Transverse colon (tissue), 4 donors: ENCODE data around the gene CSRP1. TPM values are rescaled to one million over a fixed set of nuclear protein-coding genes. Genes with fewer than 3 reads are reported as not detected.

Source experiments
- DNase-seq: peaks from one replicate; pipeline ENCODE4 v3.0.0-alpha.2; 2019
- H3K27ac ChIP-seq, 4 donors: fragments of 200-600 bp; sonication (generic); 2 replicates each; pipeline ENCODE4 v1.5.1; 2016 to 2018; ENCODE audit warnings: inconsistent platforms in 4 of 4
- H3K27me3 ChIP-seq: fragments of 200-600 bp; sonication (generic); 2 replicates; pipeline ENCODE4 v1.5.1; 2017; ENCODE audit warnings: inconsistent platforms
- H3K36me3 ChIP-seq, 4 donors: fragments of 200-600 bp; sonication (generic); 2 replicates each; pipeline ENCODE4 v1.5.1; 2017 to 2019; ENCODE audit warnings: inconsistent platforms in 4 of 4
- H3K4me1 ChIP-seq, 4 donors: fragments of 200-600 bp; sonication (generic); 2 replicates each; pipeline ENCODE4 v1.5.1; 2017 to 2020; ENCODE audit warnings: inconsistent platforms in 4 of 4
- H3K4me3 ChIP-seq, 4 donors: fragments of 200-600 bp; sonication (generic); 1 replicate in 1 of 4; 2 replicates in 3 of 4; pipeline versions ENCODE4 v1.5.1 to v1.6.1; 2017 to 2019; ENCODE audit warnings: inconsistent platforms in 4 of 4
- H3K9me3 ChIP-seq, 2 donors: fragments of 200-600 bp; sonication (generic); 2 replicates each; pipeline ENCODE4 v1.5.1; 2017 to 2019; ENCODE audit warnings: inconsistent platforms in 2 of 2
- CTCF ChIP-seq, 5 experiments: fragments of 200-600 bp in 3 of 5; fragments of 450-650 bp in 2 of 5; sonication (generic) in 3 of 5; IDR thresholded peaks; 1 replicate in 2 of 5; 2 replicates in 3 of 5; pipeline ENCODE4 v1.5.1; 2016 to 2017; ENCODE audit warnings: antibody characterized with exemption in 5 of 5, inconsistent platforms in 3 of 5, mild to moderate bottlenecking in 2 of 5, moderate library complexity in 1 of 5
- EP300 ChIP-seq: sonication (generic); formaldehyde crosslinking; IDR thresholded peaks from one replicate; pipeline ENCODE4 v1.6.1; 2017; ENCODE audit warnings: antibody characterized with exemption, low read depth
- POLR2A ChIP-seq: fragments of 450-650 bp; IDR thresholded peaks from one replicate; pipeline ENCODE4 v1.6.1; 2016; ENCODE audit warnings: antibody characterized with exemption, mild to moderate bottlenecking, moderate library complexity
- POLR2AphosphoS5 ChIP-seq, 3 donors: sonication (generic); formaldehyde crosslinking; IDR thresholded peaks; one replicate each; pipeline ENCODE4 v1.6.1; 2016; ENCODE audit warnings: antibody characterized with exemption in 3 of 3
- WGBS, 2 donors: methylation state at CpG; one replicate each; pipeline ENCODE4 v1.1.5; 2018; ENCODE audit warnings: low coverage in 1 of 2; 5-methylcytosine and 5-hydroxymethylcytosine counted together
- in situ Hi-C, 4 donors: fragments of 200-750 bp; cut with MboI; loops; one replicate each; pipeline versions ENCODE4 v1.15.0 to v1.15.1; 2017; ENCODE audit warnings: low sequenced_read_pairs in 3 of 4, low pct_ligation_motif_present in 1 of 4, low pct_unique_long_range_greater_than_20kb in 1 of 4
- intact Hi-C: fragments of 100-400 bp; cut with DNase I; formaldehyde crosslinking; loops from one replicate; pipeline ENCODE4 v1.15.1; 2023; ENCODE audit warnings: low total_unique reads
- total RNA-seq, 4 donors: library from RNA; depleted of rRNA; stranded (reverse); fragments of >200 nt; gene quantifications; one replicate each; pipeline ENCODE4 v1.1.0, GENCODE V29; 2016

Gene CSRP1
- total RNA-seq, 4 donors from 2014 or later = 697 to 1,474 (median 915) TPM

DNA sequence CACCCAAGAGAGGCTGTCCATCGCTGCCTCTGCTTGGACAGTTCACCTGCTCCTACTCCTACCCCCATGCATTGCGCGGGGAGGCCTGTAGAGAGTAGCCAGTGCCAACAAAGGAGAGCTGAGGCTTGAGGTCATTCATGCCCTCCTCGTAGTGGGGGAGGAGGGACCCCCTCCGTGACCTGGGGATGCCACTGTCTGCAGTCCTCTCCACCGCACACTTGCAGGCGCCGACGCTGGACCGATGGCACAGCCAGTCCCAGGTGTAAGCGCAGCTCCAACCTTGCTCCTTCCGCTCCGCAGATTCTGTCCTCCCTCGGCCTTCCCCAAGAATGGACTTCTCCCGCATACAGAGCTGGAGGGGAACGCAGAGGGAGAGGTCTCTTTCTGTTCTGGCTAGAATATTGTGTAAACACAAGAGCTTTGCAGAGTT is 37.3 kb downstream of the CSRP1 start:
- H3K27ac ChIP-seq = peak overlapping the region; percentile 89 to 98 (median 94)
- no peak for DNase-seq
- WGBS, 2 donors = 49 to 72% methylated on average over 3 to 16 of the region's 16 CpGs
- intact Hi-C loops (no loop called here), in situ Hi-C loops (no loop called here)
- H3K9me3 ChIP-seq = no peaks in the 10 kb centered on the region
- peaks cover 15 to 41% (median 34%) of the 10 kb centered on the region in 4 donors for H3K4me1 ChIP-seq
- H3K36me3 ChIP-seq = peaks cover 0 to 4% (median 0%) of the 10 kb centered on the region in 4 donors
- peak overlapping the region in 3 of 4 donors; percentile 61 to 70 (median 69) for H3K4me3 ChIP-seq
- no peak for TF ChIP-seq CTCF (IDR thresholded peaks at IDR 0.05)
- no peak for TF ChIP-seq EP300
- H3K27me3 ChIP-seq = peaks cover 26% of the 10 kb centered on the region

- intact Hi-C loops = no loop called here
- peak within 1 kb of the TSS; percentile 89 to 98 (median 94) for H3K27ac ChIP-seq
- TF ChIP-seq POLR2AphosphoS5 (IDR thresholded peaks at IDR 0.05) = peak; percentile 84 to 95 (median 85)
- TF ChIP-seq CTCF (IDR thresholded peaks at IDR 0.05) = peak in 1 of 5 experiments; percentile 23
- no peak for TF ChIP-seq EP300
- TF ChIP-seq POLR2A = peak; percentile 79
- DNase-seq = peak; percentile 81
- peaks cover 15 to 40% (median 33%) of the 10 kb centered on the region in 4 donors for H3K4me1 ChIP-seq
- no peaks in the 10 kb centered on the region for H3K9me3 ChIP-seq
- peaks cover 26% of the 10 kb centered on the region for H3K27me3 ChIP-seq
- WGBS, 2 donors = 2% methylated on average over 47 of the region's 76 CpGs; no CpG with 5 or more reads in 1 of the 2 donors
- in situ Hi-C loops = no loop called here
- H3K4me3 ChIP-seq = peak within 1 kb of the TSS; percentile 61 to 70 (median 69)
- peaks cover 0 to 4% (median 0%) of the 10 kb centered on the region in 4 donors for H3K36me3 ChIP-seq
Measured at GRCh38 chr1:201468844-201469644, 37.9 kb downstream of the CSRP1 start, which contains the start of gene PHLDA3. PHLDA3 (minus strand) TSS chr1:201469188; CDS start chr1:201468786, 402 bp downstream.

DNA sequence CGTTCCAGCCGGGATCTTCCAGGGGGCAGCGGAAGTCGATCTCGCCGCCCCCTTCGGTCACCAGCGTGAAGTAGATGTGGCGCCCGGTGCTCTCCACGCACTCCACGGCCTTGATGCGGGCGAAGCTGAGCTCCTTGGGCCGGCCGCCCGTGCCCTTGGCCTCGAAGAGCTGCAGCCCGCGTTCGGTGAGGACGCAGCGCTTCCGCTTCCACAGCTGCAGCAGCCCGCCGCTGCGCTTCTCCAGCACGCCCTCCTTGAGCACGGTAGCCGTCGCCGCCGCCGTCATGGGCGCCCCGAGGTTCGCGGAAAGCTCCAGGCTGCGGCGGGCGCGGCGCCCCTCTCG is 38.5 kb downstream of the CSRP1 start:
- Histone ChIP-seq H3K4me3 (peak overlapping the region; percentile 61 to 70 (median 69)), H3K27ac (peak overlapping the region; percentile 89 to 98 (median 94)), H3K36me3 (peaks cover 0 to 4% (median 0%) of the 10 kb centered on the region in 4 donors), H3K27me3 (peaks cover 26% of the 10 kb centered on the region), H3K4me1 (peaks cover 15 to 40% (median 33%) of the 10 kb centered on the region in 4 donors), H3K9me3 (no peaks in the 10 kb centered on the region)
- no peak for DNase-seq
- intact Hi-C loops = no loop called here
- peak in 1 of 3 donors; percentile 3 for TF ChIP-seq POLR2AphosphoS5 (IDR thresholded peaks at IDR 0.05)
- no peak for TF ChIP-seq EP300
- no peak for TF ChIP-seq POLR2A
- TF ChIP-seq CTCF (IDR thresholded peaks at IDR 0.05) = no peak
- WGBS, 2 donors = 15% methylated on average over 27 of the region's 44 CpGs; no CpG with 5 or more reads in 1 of the 2 donors
- in situ Hi-C loops = no loop called here

GRCh38 chr1:201466492-201466891 is 40.4 kb downstream of the CSRP1 start:
- peaks cover 28 to 59% (median 47%) of the 10 kb centered on the region in 4 donors for H3K4me1 ChIP-seq
- H3K27ac ChIP-seq = peak overlapping the region; percentile 89 to 98 (median 94)
- no peaks in the 10 kb centered on the region for H3K9me3 ChIP-seq
- H3K4me3 ChIP-seq = peak overlapping the region; percentile 28 to 70 (median 65)
- intact Hi-C loops (no loop called here), in situ Hi-C loops (no loop called here)
- peaks cover 0 to 4% (median 0%) of the 10 kb centered on the region in 4 donors for H3K36me3 ChIP-seq
- peaks cover 22% of the 10 kb centered on the region for H3K27me3 ChIP-seq
- 64% methylated on average over 3 of the region's 3 CpGs; no CpG with 5 or more reads in 1 of the 2 donors for WGBS, 2 donors
- TF ChIP-seq POLR2A = no peak
- TF ChIP-seq EP300 = no peak
- no peak for TF ChIP-seq POLR2AphosphoS5 (IDR thresholded peaks at IDR 0.05)
- TF ChIP-seq CTCF (IDR thresholded peaks at IDR 0.05) = no peak
- DNase-seq = peak; percentile 56
